ENCODE data around the gene RDH8.

Gene RDH8

GRCh38 chr19:10013316-10013715 is at the start of gene RDH8:
RDH8 (plus strand) TSS chr19:10013483; CDS start chr19:10013498, 15 bp downstream.
- Histone ChIP-seq H3K27ac (ENCODE audit: low read depth, low read length) (peak within 1 kb of the TSS; percentile 78), H3K4me1 (ENCODE audit: control insufficient read depth in 5 of 5, insufficient read depth in 5 of 5, low read length in 5 of 5) (peaks cover 14 to 55% (median 46%) of the 10 kb centered on the region in 5 donors)

GRCh38 chr19:9966024-9966423 is 47.3 kb upstream of the RDH8 start:
- no peak overlapping the region for H3K4me3 ChIP-seq (ENCODE audit: low read depth in 1 of 5, low read length in 5 of 5)
- H3K9ac ChIP-seq (ENCODE audit: low read length in 5 of 5), result no peak overlapping the region
- H3K27ac ChIP-seq (ENCODE audit: low read depth, low read length), result no peak overlapping the region
- peaks cover 0 to 6% (median 0%) of the 10 kb centered on the region in 5 donors for H3K27me3 ChIP-seq (ENCODE audit: control insufficient read depth in 5 of 5, insufficient read depth in 4 of 5, low read length in 5 of 5)
- H3K36me3 ChIP-seq (ENCODE audit: control insufficient read depth in 5 of 5, insufficient read depth in 5 of 5, low read length in 5 of 5), result peaks cover 3 to 90% (median 56%) of the 10 kb centered on the region in 5 donors
- H3K9me3 ChIP-seq (ENCODE audit: control insufficient read depth in 5 of 5, low read length in 5 of 5), result no peaks in the 10 kb centered on the region
- no peaks in the 10 kb centered on the region for H3K4me1 ChIP-seq (ENCODE audit: control insufficient read depth in 5 of 5, insufficient read depth in 5 of 5, low read length in 5 of 5)

More at GRCh38 chr19:10013316-10013715, at the start of gene RDH8:
- H3K9ac ChIP-seq (ENCODE audit: low read length in 5 of 5), result peak within 1 kb of the TSS in 1 of 5 donors; percentile 8
- peaks cover 0 to 14% (median 11%) of the 10 kb centered on the region in 5 donors for H3K27me3 ChIP-seq (ENCODE audit: control insufficient read depth in 5 of 5, insufficient read depth in 4 of 5, low read length in 5 of 5)
- H3K4me3 ChIP-seq (ENCODE audit: low read depth in 1 of 5, low read length in 5 of 5), result no peak within 1 kb of the TSS
- peaks cover 0 to 3% (median 0%) of the 10 kb centered on the region in 5 donors for H3K9me3 ChIP-seq (ENCODE audit: control insufficient read depth in 5 of 5, low read length in 5 of 5)
- H3K36me3 ChIP-seq (ENCODE audit: control insufficient read depth in 5 of 5, insufficient read depth in 5 of 5, low read length in 5 of 5), result no peaks in the 10 kb centered on the region

GRCh38 chr19:9966448-9966847 is 46.8 kb upstream of the RDH8 start:
- no peak overlapping the region for H3K4me3 ChIP-seq (ENCODE audit: low read depth in 1 of 5, low read length in 5 of 5)

GRCh38 chr19:9967326-9967725 is 46.0 kb upstream of the RDH8 start:
- H3K4me3 ChIP-seq (ENCODE audit: low read depth in 1 of 5, low read length in 5 of 5), result no peak overlapping the region
- peaks cover 0 to 6% (median 0%) of the 10 kb centered on the region in 5 donors for H3K27me3 ChIP-seq (ENCODE audit: control insufficient read depth in 5 of 5, insufficient read depth in 4 of 5, low read length in 5 of 5)
- H3K4me1 ChIP-seq (ENCODE audit: control insufficient read depth in 5 of 5, insufficient read depth in 5 of 5, low read length in 5 of 5), result no peaks in the 10 kb centered on the region
- no peaks in the 10 kb centered on the region for H3K9me3 ChIP-seq (ENCODE audit: control insufficient read depth in 5 of 5, low read length in 5 of 5)
- H3K27ac ChIP-seq (ENCODE audit: low read depth, low read length), result no peak overlapping the region
- peaks cover 9 to 92% (median 67%) of the 10 kb centered on the region in 5 donors for H3K36me3 ChIP-seq (ENCODE audit: control insufficient read depth in 5 of 5, insufficient read depth in 5 of 5, low read length in 5 of 5)
- H3K9ac ChIP-seq (ENCODE audit: low read length in 5 of 5), result no peak overlapping the region

More at GRCh38 chr19:9966448-9966847, 46.8 kb upstream of the RDH8 start:
- Histone ChIP-seq H3K27ac (ENCODE audit: low read depth, low read length) (no peak overlapping the region), H3K4me1 (ENCODE audit: control insufficient read depth in 5 of 5, insufficient read depth in 5 of 5, low read length in 5 of 5) (no peaks in the 10 kb centered on the region), H3K36me3 (ENCODE audit: control insufficient read depth in 5 of 5, insufficient read depth in 5 of 5, low read length in 5 of 5) (peaks cover 3 to 91% (median 61%) of the 10 kb centered on the region in 5 donors), H3K9me3 (ENCODE audit: control insufficient read depth in 5 of 5, low read length in 5 of 5) (no peaks in the 10 kb centered on the region), H3K9ac (ENCODE audit: low read length in 5 of 5) (no peak overlapping the region), H3K27me3 (ENCODE audit: control insufficient read depth in 5 of 5, insufficient read depth in 4 of 5, low read length in 5 of 5) (peaks cover 0 to 6% (median 0%) of the 10 kb centered on the region in 5 donors)

GRCh38 chr19:9968820-9969687 is 44.2 kb upstream of the RDH8 start:
- H3K4me1 ChIP-seq (ENCODE audit: control insufficient read depth in 5 of 5, insufficient read depth in 5 of 5, low read length in 5 of 5), result no peaks in the 10 kb centered on the region
- H3K27me3 ChIP-seq (ENCODE audit: control insufficient read depth in 5 of 5, insufficient read depth in 4 of 5, low read length in 5 of 5), result peaks cover 0 to 6% (median 0%) of the 10 kb centered on the region in 5 donors
- no peak overlapping the region for H3K27ac ChIP-seq (ENCODE audit: low read depth, low read length)
- H3K4me3 ChIP-seq (ENCODE audit: low read depth in 1 of 5, low read length in 5 of 5), result no peak overlapping the region
- peaks cover 9 to 94% (median 72%) of the 10 kb centered on the region in 5 donors for H3K36me3 ChIP-seq (ENCODE audit: control insufficient read depth in 5 of 5, insufficient read depth in 5 of 5, low read length in 5 of 5)
- no peaks in the 10 kb centered on the region for H3K9me3 ChIP-seq (ENCODE audit: control insufficient read depth in 5 of 5, low read length in 5 of 5)
- H3K9ac ChIP-seq (ENCODE audit: low read length in 5 of 5), result peak overlapping the region in 1 of 5 donors; percentile 38

- no peak overlapping the region for H3K27ac ChIP-seq (ENCODE audit: low read depth, low read length)
- H3K4me1 ChIP-seq (ENCODE audit: control insufficient read depth in 5 of 5, insufficient read depth in 5 of 5, low read length in 5 of 5), result no peaks in the 10 kb centered on the region
- no peaks in the 10 kb centered on the region for H3K9me3 ChIP-seq (ENCODE audit: control insufficient read depth in 5 of 5, low read length in 5 of 5)
- peak overlapping the region in 1 of 5 donors; percentile 38 for H3K9ac ChIP-seq (ENCODE audit: low read length in 5 of 5)
- H3K36me3 ChIP-seq (ENCODE audit: control insufficient read depth in 5 of 5, insufficient read depth in 5 of 5, low read length in 5 of 5), result peaks cover 9 to 93% (median 73%) of the 10 kb centered on the region in 5 donors
- H3K4me3 ChIP-seq (ENCODE audit: low read depth in 1 of 5, low read length in 5 of 5), result no peak overlapping the region
- peaks cover 0 to 6% (median 0%) of the 10 kb centered on the region in 5 donors for H3K27me3 ChIP-seq (ENCODE audit: control insufficient read depth in 5 of 5, insufficient read depth in 4 of 5, low read length in 5 of 5)
Measured at GRCh38 chr19:9969688-9969975, 43.7 kb upstream of the RDH8 start.

GRCh38 chr19:9970481-9970880 is 42.8 kb upstream of the RDH8 start:
- H3K36me3 ChIP-seq (ENCODE audit: control insufficient read depth in 5 of 5, insufficient read depth in 5 of 5, low read length in 5 of 5), result peaks cover 9 to 94% (median 77%) of the 10 kb centered on the region in 5 donors
- no peak overlapping the region for H3K27ac ChIP-seq (ENCODE audit: low read depth, low read length)
- H3K9ac ChIP-seq (ENCODE audit: low read length in 5 of 5), result no peak overlapping the region
- H3K4me3 ChIP-seq (ENCODE audit: low read depth in 1 of 5, low read length in 5 of 5), result no peak overlapping the region
- H3K27me3 ChIP-seq (ENCODE audit: control insufficient read depth in 5 of 5, insufficient read depth in 4 of 5, low read length in 5 of 5), result peaks cover 0 to 6% (median 0%) of the 10 kb centered on the region in 5 donors
- no peaks in the 10 kb centered on the region for H3K4me1 ChIP-seq (ENCODE audit: control insufficient read depth in 5 of 5, insufficient read depth in 5 of 5, low read length in 5 of 5)
- no peaks in the 10 kb centered on the region for H3K9me3 ChIP-seq (ENCODE audit: control insufficient read depth in 5 of 5, low read length in 5 of 5)

- Histone ChIP-seq H3K27ac (ENCODE audit: low read depth, low read length) (no peak overlapping the region), H3K4me3 (ENCODE audit: low read depth in 1 of 5, low read length in 5 of 5) (no peak overlapping the region), H3K27me3 (ENCODE audit: control insufficient read depth in 5 of 5, insufficient read depth in 4 of 5, low read length in 5 of 5) (peaks cover 0 to 6% (median 0%) of the 10 kb centered on the region in 5 donors), H3K9me3 (ENCODE audit: control insufficient read depth in 5 of 5, low read length in 5 of 5) (no peaks in the 10 kb centered on the region), H3K9ac (ENCODE audit: low read length in 5 of 5) (no peak overlapping the region), H3K36me3 (ENCODE audit: control insufficient read depth in 5 of 5, insufficient read depth in 5 of 5, low read length in 5 of 5) (peaks cover 12 to 94% (median 86%) of the 10 kb centered on the region in 5 donors), H3K4me1 (ENCODE audit: control insufficient read depth in 5 of 5, insufficient read depth in 5 of 5, low read length in 5 of 5) (no peaks in the 10 kb centered on the region)
Measured at GRCh38 chr19:9971166-9971897, 42.0 kb upstream of the RDH8 start.

GRCh38 chr19:9972103-9972502 is 41.2 kb upstream of the RDH8 start:
- Histone ChIP-seq H3K9ac (ENCODE audit: low read length in 5 of 5) (no peak overlapping the region), H3K4me3 (ENCODE audit: low read depth in 1 of 5, low read length in 5 of 5) (no peak overlapping the region), H3K9me3 (ENCODE audit: control insufficient read depth in 5 of 5, low read length in 5 of 5) (no peaks in the 10 kb centered on the region), H3K4me1 (ENCODE audit: control insufficient read depth in 5 of 5, insufficient read depth in 5 of 5, low read length in 5 of 5) (no peaks in the 10 kb centered on the region), H3K27me3 (ENCODE audit: control insufficient read depth in 5 of 5, insufficient read depth in 4 of 5, low read length in 5 of 5) (peaks cover 0 to 4% (median 0%) of the 10 kb centered on the region in 5 donors), H3K27ac (ENCODE audit: low read depth, low read length) (no peak overlapping the region), H3K36me3 (ENCODE audit: control insufficient read depth in 5 of 5, insufficient read depth in 5 of 5, low read length in 5 of 5) (peaks cover 12 to 94% (median 89%) of the 10 kb centered on the region in 5 donors)
